ENCODE data around the gene FCGR2B.
"Not testable (repeated sequence)": the region's sequence is repeated elsewhere in the genome, so short reads cannot be mapped to it uniquely, and the experiment has no call there.

GRCh38 chr1:161725258-161725907 is 62.4 kb downstream of the FCGR2B start:
- not testable (repeated sequence) for TF ChIP-seq CTCF (IDR thresholded peaks at IDR 0.05 in 2 of 3, conservative IDR thresholded peaks at IDR 0.05 in 1 of 3; ENCODE audit: borderline replicate concordance in 1 of 3, insufficient read depth in 1 of 3, low read depth in 2 of 3, low read length in 2 of 3); POLR2AphosphoS5 (IDR thresholded peaks at IDR 0.05; ENCODE audit: low read depth, low read length)
